CD8-positive, alpha-beta memory T cell (primary cell): ENCODE measurements around the gene SLC1A2. TPM values are rescaled to one million over a fixed set of nuclear protein-coding genes. Genes with fewer than 3 reads are reported as not detected.

Source experiments
- CTCF ChIA-PET: fragments of 350-600 bp; sonication (Branson Sonifier 250); formaldehyde crosslinking; loops from one replicate; lab custom pipeline; 2021; ENCODE audit warnings: antibody characterized with exemption; lab: Charles Lee
- POLR2A ChIA-PET: fragments of 350-600 bp; sonication (Branson Sonifier 250); formaldehyde crosslinking; loops from one replicate; lab custom pipeline; 2021; ENCODE audit warnings: antibody characterized with exemption; lab: Charles Lee
- DNase-seq, 5 donors: peaks; one replicate each; pipeline versions ENCODE4 v3.0.0 to v3.0.0-alpha.2; 2020 to 2022; ENCODE audit warnings: mixed read lengths in 1 of 5
- H3K27ac ChIP-seq: one replicate; pipeline ENCODE4 v1.7.0; 2013; ENCODE audit warnings: low read depth, mild to moderate bottlenecking, low read length, moderate library complexity
- H3K27me3 ChIP-seq: 2 replicates; pipeline ENCODE4 v1.7.0; 2013; ENCODE audit warnings: low read length, mild to moderate bottlenecking; ENCODE audit not compliant: insufficient read depth, poor library complexity, severe bottlenecking
- H3K36me3 ChIP-seq: 2 replicates; pipeline ENCODE4 v1.7.0; 2013; ENCODE audit warnings: mild to moderate bottlenecking, low read length, moderate library complexity; ENCODE audit not compliant: insufficient read depth
- H3K4me1 ChIP-seq: 2 replicates; pipeline ENCODE4 v1.7.0; 2013; ENCODE audit warnings: mild to moderate bottlenecking, low read length, moderate library complexity; ENCODE audit not compliant: insufficient read depth
- H3K4me3 ChIP-seq: 2 replicates; pipeline ENCODE4 v1.7.0; 2013; ENCODE audit warnings: mild to moderate bottlenecking, low read length
- H3K9me3 ChIP-seq: 2 replicates; pipeline ENCODE4 v1.7.0; 2013; ENCODE audit warnings: mild to moderate bottlenecking, low read length
- H3K27ac Mint-ChIP-seq, 8 donors: one replicate each; pipeline ENCODE4 v1.8.0; 2020 to 2021; ENCODE audit warnings: mixed read lengths in 8 of 8, mild to moderate bottlenecking in 6 of 8, inconsistent platforms in 3 of 8, moderate library complexity in 3 of 8
- H3K27me3 Mint-ChIP-seq, 2 donors: one replicate each; pipeline ENCODE4 v1.8.0; 2020 to 2021; ENCODE audit warnings: mixed read lengths in 2 of 2, mild to moderate bottlenecking in 1 of 2, moderate library complexity in 1 of 2
- H3K36me3 Mint-ChIP-seq, 3 donors: one replicate each; pipeline ENCODE4 v1.8.0; 2020 to 2021; ENCODE audit warnings: mixed read lengths in 3 of 3, inconsistent platforms in 1 of 3, mild to moderate bottlenecking in 1 of 3
- H3K4me1 Mint-ChIP-seq, 3 donors: one replicate each; pipeline ENCODE4 v1.8.0; 2020 to 2021; ENCODE audit warnings: mixed read lengths in 3 of 3, inconsistent platforms in 1 of 3, mild to moderate bottlenecking in 1 of 3
- H3K4me3 Mint-ChIP-seq, 7 donors: one replicate each; pipeline ENCODE4 v1.8.0; 2020 to 2021; ENCODE audit warnings: mixed read lengths in 7 of 7, mild to moderate bottlenecking in 6 of 7, moderate library complexity in 4 of 7, inconsistent platforms in 2 of 7
- H3K9me3 Mint-ChIP-seq, 5 donors: one replicate each; pipeline ENCODE4 v1.8.0; 2020 to 2022; ENCODE audit warnings: mixed read lengths in 5 of 5, mild to moderate bottlenecking in 3 of 5, moderate library complexity in 2 of 5, inconsistent platforms in 1 of 5
- polyA plus RNA-seq: library from polyadenylated mRNA; unstranded; fragments of 300-500 nt; fragmentation: Illumina TruSeq; gene quantifications from one replicate; pipeline ENCODE4 v1.2.3, GENCODE V29; 2021
- total RNA-seq, 2 experiments: library from RNA; stranded (reverse); gene quantifications; one replicate each; pipeline ENCODE4 v1.2.3, GENCODE V29; 2021

Gene SLC1A2
- total and polyA plus RNA-seq, 3 experiments from 2014 or later: 0.03 TPM; not detected in 2

- Histone ChIP-seq H3K36me3 (no peaks in the 10 kb centered on the region), H3K27ac (no peak overlapping the region), H3K4me3 (no peak overlapping the region), H3K4me1 (peaks cover 16% of the 10 kb centered on the region), H3K9me3 (no peaks in the 10 kb centered on the region), H3K27me3 (no peaks in the 10 kb centered on the region)
- ChIA-PET CTCF (interaction anchor here (1.0 kb wide), 2 partner anchors 14 to 42 kb away, joined by 3 read pairs; no protein-coding TSS in a partner anchor), POLR2A (no interaction called here)
- peaks cover 18 to 31% (median 20%) of the 10 kb centered on the region in 3 donors for H3K4me1 Mint-ChIP-seq
- H3K4me3 Mint-ChIP-seq: no peak overlapping the region
- peak overlapping the region in 3 of 8 donors; percentile 14 to 81 (median 44) for H3K27ac Mint-ChIP-seq
- no peak for DNase-seq
- no peaks in the 10 kb centered on the region for H3K36me3 Mint-ChIP-seq
- peaks cover 0 to 2% of the 10 kb centered on the region in 2 donors for H3K27me3 Mint-ChIP-seq
- H3K9me3 Mint-ChIP-seq: no peaks in the 10 kb centered on the region
Observed at GRCh38 chr11:35318977-35319925, 100.1 kb downstream of the SLC1A2 start.

GRCh38 chr11:35318309-35318708 is 101.0 kb downstream of the SLC1A2 start:
- Mint-ChIP-seq H3K27ac (no peak overlapping the region), H3K27me3 (peaks cover 0 to 2% of the 10 kb centered on the region in 2 donors), H3K9me3 (no peaks in the 10 kb centered on the region), H3K4me3 (no peak overlapping the region), H3K36me3 (no peaks in the 10 kb centered on the region), H3K4me1 (peaks cover 18 to 31% (median 20%) of the 10 kb centered on the region in 3 donors)
- H3K27me3 ChIP-seq: no peaks in the 10 kb centered on the region
- no peak for DNase-seq
- H3K4me3 ChIP-seq: no peak overlapping the region
- no peak overlapping the region for H3K27ac ChIP-seq
- no peaks in the 10 kb centered on the region for H3K36me3 ChIP-seq
- ChIA-PET CTCF (interaction anchor here (1.5 kb wide), 1 partner anchor 13 kb away, joined by 5 read pairs; no protein-coding TSS in a partner anchor), POLR2A (no interaction called here)
- H3K4me1 ChIP-seq: peaks cover 16% of the 10 kb centered on the region
- H3K9me3 ChIP-seq: no peaks in the 10 kb centered on the region

- H3K27ac Mint-ChIP-seq: peak overlapping the region in 1 of 8 donors; percentile 8
- H3K27me3 Mint-ChIP-seq: peaks cover 0 to 2% of the 10 kb centered on the region in 2 donors
- no peak overlapping the region for H3K4me3 ChIP-seq
- H3K4me3 Mint-ChIP-seq: no peak overlapping the region
- no peaks in the 10 kb centered on the region for H3K36me3 ChIP-seq
- no peaks in the 10 kb centered on the region for H3K36me3 Mint-ChIP-seq
- ChIA-PET POLR2A (no interaction called here), CTCF (interaction anchor here (1.5 to 1.9 kb wide), 3 partner anchors 11 to 12 kb away, joined by 5 to 9 read pairs (median 5); no protein-coding TSS in a partner anchor)
- H3K9me3 Mint-ChIP-seq: no peaks in the 10 kb centered on the region
- no peaks in the 10 kb centered on the region for H3K9me3 ChIP-seq
- H3K4me1 ChIP-seq: peaks cover 16% of the 10 kb centered on the region
- H3K4me1 Mint-ChIP-seq: peaks cover 18 to 31% (median 20%) of the 10 kb centered on the region in 3 donors
- no peaks in the 10 kb centered on the region for H3K27me3 ChIP-seq
- no peak overlapping the region for H3K27ac ChIP-seq
- DNase-seq: no peak
Observed at GRCh38 chr11:35317253-35317652, 102.1 kb downstream of the SLC1A2 start.

GRCh38 chr11:35316161-35316560 is 103.2 kb downstream of the SLC1A2 start:
- no peak for DNase-seq
- Histone ChIP-seq H3K27ac (no peak overlapping the region), H3K9me3 (no peaks in the 10 kb centered on the region), H3K36me3 (no peaks in the 10 kb centered on the region), H3K27me3 (no peaks in the 10 kb centered on the region), H3K4me1 (peaks cover 16% of the 10 kb centered on the region), H3K4me3 (no peak overlapping the region)
- ChIA-PET CTCF (interaction anchor here (1.9 kb wide), 2 partner anchors 10 to 12 kb away, joined by 5 to 9 read pairs; no protein-coding TSS in a partner anchor), POLR2A (no interaction called here)
- Mint-ChIP-seq H3K9me3 (no peaks in the 10 kb centered on the region), H3K4me3 (no peak overlapping the region), H3K27ac (peak overlapping the region in 1 of 8 donors; percentile 66), H3K27me3 (peaks cover 0 to 2% of the 10 kb centered on the region in 2 donors), H3K4me1 (peaks cover 18 to 30% (median 20%) of the 10 kb centered on the region in 3 donors), H3K36me3 (no peaks in the 10 kb centered on the region)

GRCh38 chr11:35313760-35314153 is 105.6 kb downstream of the SLC1A2 start:
- POLR2A ChIA-PET: no interaction called here
- H3K4me3 ChIP-seq: no peak overlapping the region
- CTCF ChIA-PET: interaction anchor here (1.8 kb wide), 1 partner anchor 8 kb away, joined by 10 read pairs; no protein-coding TSS in a partner anchor

GRCh38 chr11:35313066-35313759 is 106.1 kb downstream of the SLC1A2 start:
- H3K9me3 Mint-ChIP-seq: no peaks in the 10 kb centered on the region
- ChIA-PET POLR2A (no interaction called here), CTCF (no interaction called here)
- Histone ChIP-seq H3K27ac (no peak overlapping the region), H3K27me3 (no peaks in the 10 kb centered on the region), H3K4me3 (no peak overlapping the region), H3K4me1 (no peaks in the 10 kb centered on the region), H3K9me3 (no peaks in the 10 kb centered on the region), H3K36me3 (no peaks in the 10 kb centered on the region)
- H3K27ac Mint-ChIP-seq: peak overlapping the region in 3 of 8 donors; percentile 17 to 50 (median 44)
- H3K27me3 Mint-ChIP-seq: peaks cover 0 to 2% of the 10 kb centered on the region in 2 donors
- no peaks in the 10 kb centered on the region for H3K36me3 Mint-ChIP-seq
- no peak for DNase-seq
- H3K4me1 Mint-ChIP-seq: peaks cover 4 to 12% (median 8%) of the 10 kb centered on the region in 3 donors
- no peak overlapping the region for H3K4me3 Mint-ChIP-seq

More at GRCh38 chr11:35313760-35314153, 105.6 kb downstream of the SLC1A2 start:
- Mint-ChIP-seq H3K4me3 (no peak overlapping the region), H3K4me1 (peaks cover 8 to 13% (median 12%) of the 10 kb centered on the region in 3 donors), H3K9me3 (no peaks in the 10 kb centered on the region), H3K36me3 (no peaks in the 10 kb centered on the region), H3K27me3 (peaks cover 0 to 2% of the 10 kb centered on the region in 2 donors), H3K27ac (no peak overlapping the region)
- DNase-seq: no peak
- Histone ChIP-seq H3K36me3 (no peaks in the 10 kb centered on the region), H3K4me1 (peaks cover 5% of the 10 kb centered on the region), H3K27me3 (no peaks in the 10 kb centered on the region), H3K27ac (no peak overlapping the region), H3K9me3 (no peaks in the 10 kb centered on the region)

GRCh38 chr11:35311331-35311730 is 108.0 kb downstream of the SLC1A2 start:
- H3K36me3 ChIP-seq: no peaks in the 10 kb centered on the region
- Mint-ChIP-seq H3K27me3 (no peaks in the 10 kb centered on the region), H3K4me3 (no peak overlapping the region), H3K27ac (no peak overlapping the region), H3K9me3 (no peaks in the 10 kb centered on the region), H3K4me1 (peaks cover 0 to 3% (median 1%) of the 10 kb centered on the region in 3 donors), H3K36me3 (no peaks in the 10 kb centered on the region)
- H3K4me1 ChIP-seq: no peaks in the 10 kb centered on the region
- H3K27me3 ChIP-seq: no peaks in the 10 kb centered on the region
- H3K4me3 ChIP-seq: no peak overlapping the region
- no peaks in the 10 kb centered on the region for H3K9me3 ChIP-seq
- H3K27ac ChIP-seq: no peak overlapping the region
- DNase-seq: no peak
- POLR2A ChIA-PET: interaction anchor here (1.1 kb wide), 1 partner anchor 20 kb away, joined by 3 read pairs; no protein-coding TSS in a partner anchor
- CTCF ChIA-PET: no interaction called here
